Fibroblast of lung (primary cell): ENCODE measurements around the gene AACS.

Source experiments
- CTCF ChIP-seq, 2 donors: IDR thresholded peaks in 1 of 2; conservative IDR thresholded peaks in 1 of 2; 1 replicate in 1 of 2; 2 replicates in 1 of 2; pipeline ENCODE4 v1.5.1; 2011 to 2012; ENCODE audit warnings: low read length in 2 of 2, control low read depth in 1 of 2, inconsistent platforms in 1 of 2, low read depth in 1 of 2, mild to moderate bottlenecking in 1 of 2
- EZH2 ChIP-seq: IDR thresholded peaks from 2 replicates; pipeline ENCODE4 v1.5.1; 2012; ENCODE audit warnings: low read length, control low read depth, mild to moderate bottlenecking; ENCODE audit errors: missing control alignments

GRCh38 chr12:125032466-125033152 lies 32.6 kb upstream of the AACS start:
- TF ChIP-seq CTCF (conservative IDR thresholded peaks at IDR 0.05 in 1 of 2, IDR thresholded peaks at IDR 0.05 in 1 of 2; ENCODE audit: low read depth in 1 of 2, low read length in 2 of 2) (no peak), EZH2 (no peak)
